ENCODE measurements around the gene CPZ.

Gene CPZ

DNA sequence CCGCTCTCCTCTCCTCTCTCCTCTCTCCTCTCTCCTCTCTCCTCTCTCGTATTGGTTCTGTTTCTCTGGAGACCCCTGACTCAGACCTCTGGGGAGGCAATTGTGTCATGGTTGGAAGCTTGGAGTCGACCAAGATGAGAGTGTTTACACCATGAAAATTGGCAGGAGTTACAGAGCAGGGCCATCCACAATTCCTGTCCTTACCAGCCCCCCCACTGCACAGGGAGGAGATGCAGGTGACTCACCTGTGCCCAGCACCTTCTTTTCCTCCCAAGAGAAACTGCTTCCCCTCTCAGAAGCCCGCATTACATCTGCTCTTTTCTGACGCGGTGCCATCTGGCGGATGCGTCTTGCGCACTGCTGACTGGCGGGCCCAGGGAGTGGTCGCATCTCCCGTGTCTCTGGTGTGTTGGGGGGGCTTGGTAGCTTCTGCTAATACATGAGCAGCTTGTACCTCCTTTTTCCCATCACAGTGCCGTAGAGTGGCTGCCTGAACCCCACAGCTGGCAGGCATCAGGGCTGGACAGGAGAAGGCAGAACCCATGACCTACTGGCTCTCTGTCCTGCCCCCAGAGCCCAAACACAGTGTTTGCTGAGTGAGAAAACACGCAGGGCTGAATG is 43.7 kb upstream of the CPZ start:
- TF ChIP-seq CEBPB (IDR thresholded peaks at IDR 0.05) (no peak), EP300 (IDR thresholded peaks at IDR 0.05; ENCODE audit: borderline replicate concordance) (no peak), CREB1 (IDR thresholded peaks at IDR 0.05; ENCODE audit: low read depth) (no peak), TCF12 (IDR thresholded peaks at IDR 0.05; ENCODE audit: low read depth) (no peak), EGR1 (IDR thresholded peaks at IDR 0.05) (no peak)
- TF ChIP-seq, protein P1, sequence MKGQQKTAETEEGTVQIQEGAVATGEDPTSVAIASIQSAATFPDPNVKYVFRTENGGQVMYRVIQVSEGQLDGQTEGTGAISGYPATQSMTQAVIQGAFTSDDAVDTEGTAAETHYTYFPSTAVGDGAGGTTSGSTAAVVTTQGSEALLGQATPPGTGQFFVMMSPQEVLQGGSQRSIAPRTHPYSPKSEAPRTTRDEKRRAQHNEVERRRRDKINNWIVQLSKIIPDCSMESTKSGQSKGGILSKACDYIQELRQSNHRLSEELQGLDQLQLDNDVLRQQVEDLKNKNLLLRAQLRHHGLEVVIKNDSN (IDR thresholded peaks at IDR 0.05) = no peak

DNA sequence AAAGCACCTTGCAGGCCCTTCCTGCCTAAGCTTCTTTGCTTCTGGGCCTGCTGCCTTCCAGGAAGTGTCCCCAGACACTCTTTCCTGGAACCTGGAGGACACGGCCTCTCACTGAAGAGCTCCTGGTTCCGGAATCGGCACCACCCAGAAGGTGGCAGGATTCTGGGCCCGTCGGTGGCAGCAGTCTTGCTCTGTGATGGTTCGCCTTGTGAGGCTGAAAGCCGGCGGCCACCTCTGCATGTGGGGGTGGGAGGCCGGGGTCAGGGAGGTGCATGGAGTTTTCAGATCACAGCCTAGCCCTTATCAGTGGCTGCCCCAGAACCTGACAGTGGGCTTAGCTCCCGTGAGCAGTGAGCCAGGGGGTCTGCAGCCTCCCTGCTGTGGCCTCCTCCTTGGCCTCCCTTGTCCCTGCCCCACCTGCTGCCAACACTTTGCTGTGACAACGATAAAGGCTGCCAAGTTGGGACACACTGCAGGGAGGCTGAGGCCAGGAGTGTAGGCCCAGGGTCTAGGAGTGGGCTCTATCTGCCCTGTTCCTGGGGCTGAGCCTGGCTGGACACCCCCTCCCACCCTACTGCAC is 43.1 kb upstream of the CPZ start:
- TF ChIP-seq EGR1 (IDR thresholded peaks at IDR 0.05) (no peak), ZBTB7A (IDR thresholded peaks at IDR 0.05; ENCODE audit: low read depth) (no peak), TEAD4 (IDR thresholded peaks at IDR 0.05) (no peak), CREB1 (IDR thresholded peaks at IDR 0.05; ENCODE audit: low read depth) (no peak), RAD21 (IDR thresholded peaks at IDR 0.05; ENCODE audit: low read depth) (no peak), NFIC (IDR thresholded peaks at IDR 0.05) (no peak), TCF12 (IDR thresholded peaks at IDR 0.05; ENCODE audit: low read depth) (no peak), FOXM1 (IDR thresholded peaks at IDR 0.05; ENCODE audit: borderline replicate concordance, low read depth) (no peak), CEBPB (IDR thresholded peaks at IDR 0.05) (no peak), YY1 (IDR thresholded peaks at IDR 0.05; ENCODE audit: low read depth) (no peak), EP300 (IDR thresholded peaks at IDR 0.05; ENCODE audit: borderline replicate concordance) (no peak), TAF1 (IDR thresholded peaks at IDR 0.05; ENCODE audit: low read depth) (no peak)
- TF ChIP-seq, protein P1 (IDR thresholded peaks at IDR 0.05) = no peak
- TF ChIP-seq, protein P2, sequence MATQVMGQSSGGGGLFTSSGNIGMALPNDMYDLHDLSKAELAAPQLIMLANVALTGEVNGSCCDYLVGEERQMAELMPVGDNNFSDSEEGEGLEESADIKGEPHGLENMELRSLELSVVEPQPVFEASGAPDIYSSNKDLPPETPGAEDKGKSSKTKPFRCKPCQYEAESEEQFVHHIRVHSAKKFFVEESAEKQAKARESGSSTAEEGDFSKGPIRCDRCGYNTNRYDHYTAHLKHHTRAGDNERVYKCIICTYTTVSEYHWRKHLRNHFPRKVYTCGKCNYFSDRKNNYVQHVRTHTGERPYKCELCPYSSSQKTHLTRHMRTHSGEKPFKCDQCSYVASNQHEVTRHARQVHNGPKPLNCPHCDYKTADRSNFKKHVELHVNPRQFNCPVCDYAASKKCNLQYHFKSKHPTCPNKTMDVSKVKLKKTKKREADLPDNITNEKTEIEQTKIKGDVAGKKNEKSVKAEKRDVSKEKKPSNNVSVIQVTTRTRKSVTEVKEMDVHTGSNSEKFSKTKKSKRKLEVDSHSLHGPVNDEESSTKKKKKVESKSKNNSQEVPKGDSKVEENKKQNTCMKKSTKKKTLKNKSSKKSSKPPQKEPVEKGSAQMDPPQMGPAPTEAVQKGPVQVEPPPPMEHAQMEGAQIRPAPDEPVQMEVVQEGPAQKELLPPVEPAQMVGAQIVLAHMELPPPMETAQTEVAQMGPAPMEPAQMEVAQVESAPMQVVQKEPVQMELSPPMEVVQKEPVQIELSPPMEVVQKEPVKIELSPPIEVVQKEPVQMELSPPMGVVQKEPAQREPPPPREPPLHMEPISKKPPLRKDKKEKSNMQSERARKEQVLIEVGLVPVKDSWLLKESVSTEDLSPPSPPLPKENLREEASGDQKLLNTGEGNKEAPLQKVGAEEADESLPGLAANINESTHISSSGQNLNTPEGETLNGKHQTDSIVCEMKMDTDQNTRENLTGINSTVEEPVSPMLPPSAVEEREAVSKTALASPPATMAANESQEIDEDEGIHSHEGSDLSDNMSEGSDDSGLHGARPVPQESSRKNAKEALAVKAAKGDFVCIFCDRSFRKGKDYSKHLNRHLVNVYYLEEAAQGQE (IDR thresholded peaks at IDR 0.05; ENCODE audit: low read depth) = no peak
- TF ChIP-seq, protein P3, sequence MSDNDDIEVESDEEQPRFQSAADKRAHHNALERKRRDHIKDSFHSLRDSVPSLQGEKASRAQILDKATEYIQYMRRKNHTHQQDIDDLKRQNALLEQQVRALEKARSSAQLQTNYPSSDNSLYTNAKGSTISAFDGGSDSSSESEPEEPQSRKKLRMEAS (IDR thresholded peaks at IDR 0.05) = no peak

DNA sequence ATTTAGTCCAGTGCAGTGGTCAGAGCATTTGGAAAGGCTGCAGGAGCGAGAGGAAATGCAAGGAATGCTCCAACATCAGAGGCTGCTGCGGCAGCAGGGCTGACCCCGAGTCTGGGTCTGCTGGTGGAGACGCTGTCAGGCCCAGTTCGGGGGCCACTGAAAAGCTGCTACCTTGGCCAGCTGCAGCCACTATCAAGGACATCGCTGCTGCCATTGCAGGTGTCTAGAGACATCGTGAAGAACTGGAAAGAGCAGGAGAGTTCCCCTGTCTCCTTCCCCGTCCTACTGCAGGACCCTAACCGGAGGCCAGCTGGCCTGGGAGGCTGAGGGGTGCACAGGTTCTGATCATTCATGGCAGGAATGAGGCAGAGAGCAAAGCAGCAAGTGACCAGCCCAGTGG is 41.9 kb upstream of the CPZ start:
- TF ChIP-seq CREB1 (IDR thresholded peaks at IDR 0.05; ENCODE audit: low read depth) (no peak), TAF1 (IDR thresholded peaks at IDR 0.05; ENCODE audit: low read depth) (no peak), EP300 (IDR thresholded peaks at IDR 0.05; ENCODE audit: borderline replicate concordance) (no peak), TEAD4 (IDR thresholded peaks at IDR 0.05) (no peak)

DNA sequence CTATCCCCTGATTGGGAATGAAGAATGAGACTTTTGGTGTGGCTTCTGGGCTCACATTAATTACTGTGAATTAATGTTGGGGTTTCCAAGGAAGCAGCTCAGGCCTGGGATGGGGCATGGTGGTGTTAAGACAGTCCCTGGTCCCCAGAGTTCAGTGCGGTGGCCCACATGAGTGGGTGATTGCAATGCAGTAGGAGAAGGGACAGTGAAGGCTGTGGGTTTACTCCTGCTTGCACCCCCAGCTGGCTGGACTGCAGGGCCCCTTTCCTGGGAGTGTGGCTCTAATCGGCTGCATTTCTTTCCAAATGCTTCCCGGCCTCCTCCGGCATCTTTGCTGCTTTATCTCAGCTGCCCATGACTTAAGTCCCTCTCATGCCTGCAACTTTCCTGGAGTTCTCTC is 40.5 kb upstream of the CPZ start:
- TF ChIP-seq NFIC (IDR thresholded peaks at IDR 0.05) (no peak), FOXM1 (IDR thresholded peaks at IDR 0.05; ENCODE audit: borderline replicate concordance, low read depth) (no peak)

DNA sequence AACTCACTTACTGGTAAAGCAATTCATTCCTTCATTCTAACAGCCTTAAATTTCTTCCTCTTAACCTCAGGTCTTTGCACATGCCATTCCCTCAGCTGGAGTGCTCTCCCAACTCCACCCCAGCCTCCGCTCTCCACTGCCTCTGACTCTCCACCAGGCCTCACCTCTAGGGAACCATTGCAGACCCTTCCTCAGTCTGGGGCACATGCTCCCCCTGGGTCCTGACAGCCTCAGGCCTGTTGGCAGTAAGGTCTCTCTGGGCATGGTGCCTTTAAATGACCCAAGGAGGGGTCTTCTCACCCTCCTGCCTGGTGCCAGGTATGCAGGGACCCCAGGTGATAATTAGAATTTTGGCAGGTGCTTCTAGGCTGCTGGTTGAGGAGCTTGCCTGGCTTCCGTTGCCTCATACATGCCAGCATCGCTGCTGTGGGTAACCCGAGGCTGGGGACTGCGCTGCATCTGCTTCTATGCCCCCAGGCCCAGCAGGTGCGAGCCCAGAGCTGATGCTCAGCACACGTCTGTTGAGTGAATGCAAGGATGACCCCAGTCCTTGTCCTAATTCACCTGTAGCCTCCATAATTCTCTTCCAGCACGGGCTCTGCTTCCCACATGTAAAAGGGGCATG is 39.9 kb upstream of the CPZ start:
- TF ChIP-seq YY1 (IDR thresholded peaks at IDR 0.05; ENCODE audit: low read depth) = no peak
- TF ChIP-seq ZBTB7A (IDR thresholded peaks at IDR 0.05; ENCODE audit: low read depth) = no peak
- TF ChIP-seq EP300 (IDR thresholded peaks at IDR 0.05; ENCODE audit: borderline replicate concordance) = no peak
- TF ChIP-seq TCF12 (IDR thresholded peaks at IDR 0.05; ENCODE audit: low read depth) = no peak
- no peak for TF ChIP-seq CREB1 (IDR thresholded peaks at IDR 0.05; ENCODE audit: low read depth)

DNA sequence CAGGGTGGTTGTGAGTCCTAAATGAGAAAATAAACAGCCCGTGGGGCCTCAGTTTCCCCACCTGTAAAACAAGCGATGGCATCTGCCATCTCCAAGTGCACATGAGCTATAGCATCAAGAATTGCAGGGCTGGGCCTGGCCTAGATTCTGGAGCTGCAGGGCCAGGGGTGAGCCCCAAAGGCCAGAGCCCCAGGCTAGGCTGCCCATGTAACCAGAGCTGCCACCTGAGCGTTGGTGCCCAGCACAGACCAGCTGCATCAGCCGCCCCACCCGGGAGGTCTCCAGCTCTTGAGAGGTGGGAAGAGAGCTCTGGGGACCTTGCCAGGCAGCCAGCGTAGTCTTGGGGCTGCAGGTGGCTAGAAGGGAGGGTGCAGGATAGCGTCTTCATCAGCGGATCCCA is 39.3 kb upstream of the CPZ start:
- TF ChIP-seq, protein P1 (IDR thresholded peaks at IDR 0.05) = no peak
- TF ChIP-seq CEBPB (IDR thresholded peaks at IDR 0.05) (no peak), CREB1 (IDR thresholded peaks at IDR 0.05; ENCODE audit: low read depth) (no peak), FOXM1 (IDR thresholded peaks at IDR 0.05; ENCODE audit: borderline replicate concordance, low read depth) (no peak), TAF1 (IDR thresholded peaks at IDR 0.05; ENCODE audit: low read depth) (no peak), EGR1 (IDR thresholded peaks at IDR 0.05) (no peak), EP300 (IDR thresholded peaks at IDR 0.05; ENCODE audit: borderline replicate concordance) (no peak), NFIC (IDR thresholded peaks at IDR 0.05) (no peak), TEAD4 (IDR thresholded peaks at IDR 0.05) (no peak), RAD21 (IDR thresholded peaks at IDR 0.05; ENCODE audit: low read depth) (no peak), YY1 (IDR thresholded peaks at IDR 0.05; ENCODE audit: low read depth) (no peak), TCF12 (IDR thresholded peaks at IDR 0.05; ENCODE audit: low read depth) (no peak), ZBTB7A (IDR thresholded peaks at IDR 0.05; ENCODE audit: low read depth) (no peak)
- TF ChIP-seq, protein P3 (IDR thresholded peaks at IDR 0.05) = no peak
- TF ChIP-seq, protein P2 (IDR thresholded peaks at IDR 0.05; ENCODE audit: low read depth) = no peak

All from Ishikawa (cell line).